ENCODE results near the gene DDX41. TPM values are rescaled to one million over a fixed set of nuclear protein-coding genes. Genes with fewer than 3 reads are reported as not detected.

DDX41 gene
- total and polyA plus RNA-seq, 2 donors (not counting 3 experiments of a cell fraction or from before 2014, with no cell fraction given) = 103 to 118 TPM

DNA sequence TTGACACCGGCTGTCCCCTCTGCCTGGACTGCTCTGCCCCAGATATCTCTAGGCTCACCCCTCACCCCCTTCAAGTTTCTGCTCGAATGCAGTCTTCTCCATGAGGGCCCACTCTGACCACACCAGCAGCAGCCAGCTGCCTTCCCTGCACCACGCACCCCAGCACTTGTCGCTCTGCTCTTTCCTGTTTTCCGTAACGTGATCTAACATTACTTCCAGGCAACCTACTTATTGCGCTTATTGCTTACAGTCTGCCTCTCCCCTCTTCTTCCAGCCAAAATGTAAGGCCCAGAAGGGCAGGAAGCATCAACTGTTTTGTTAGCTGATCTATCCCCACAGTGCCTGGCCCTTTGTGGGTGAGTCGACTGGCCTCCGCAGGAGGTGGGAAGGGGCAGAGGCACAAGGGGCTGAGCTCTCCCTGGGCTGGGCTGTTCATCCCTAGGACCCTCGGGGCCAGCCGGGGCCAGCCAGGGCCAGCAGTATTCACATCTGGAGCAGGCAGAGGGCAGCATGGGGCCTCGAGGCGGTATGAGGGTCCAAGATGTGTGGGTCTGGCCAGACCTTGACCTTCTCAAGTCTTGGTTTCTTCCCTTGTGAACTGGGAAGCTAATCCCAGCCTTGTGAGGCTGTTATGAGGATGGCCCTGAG is 31.7 kb downstream of the DDX41 start:
- BruUV-seq (replicated peaks) = no TSS peak
- CTCF ChIA-PET = interaction anchor here (0.8 to 1.2 kb wide), 2 partner anchors 16 to 94 kb away, joined by 3 to 4 read pairs; no protein-coding TSS in a partner anchor
- Histone ChIP-seq H3K4me2 (ENCODE audit: insufficient read depth, low read length) (no peak overlapping the region), H4K20me1 (replicated peaks; ENCODE audit: control insufficient read depth, extremely low read depth, insufficient read depth, low read length) (no peaks in the 10 kb centered on the region), H3K27me3 (ENCODE audit: control insufficient read depth in 2 of 2, insufficient read depth in 2 of 2, low read length in 2 of 2) (no peaks in the 10 kb centered on the region), H3K9ac (replicated peaks; ENCODE audit: extremely low read depth, insufficient read depth, low read length) (no peak overlapping the region), H3K4me1 (ENCODE audit: control insufficient read depth, extremely low read depth, insufficient read depth, low read length) (no peaks in the 10 kb centered on the region), H3K4me3 (replicated peaks in 1 of 3; ENCODE audit: insufficient read depth in 1 of 3, low read depth in 1 of 3, low read length in 3 of 3) (no peak overlapping the region), H3K9me1 (replicated peaks; ENCODE audit: control insufficient read depth, extremely low read depth, insufficient read depth, low read length) (no peaks in the 10 kb centered on the region), H3K9me3 (replicated peaks; ENCODE audit: control insufficient read depth, insufficient read depth, low read length) (no peaks in the 10 kb centered on the region), H3K79me2 (ENCODE audit: control insufficient read depth, insufficient read depth, low read length) (peaks cover 4% of the 10 kb centered on the region), H2AFZ (ENCODE audit: low read depth, low read length) (no peak overlapping the region), H3K27ac (ENCODE audit: insufficient read depth, low read depth, low read length) (no peak overlapping the region), H3K36me3 (ENCODE audit: control insufficient read depth in 2 of 2, extremely low read depth in 1 of 2, insufficient read depth in 2 of 2, low read length in 2 of 2) (peaks cover 21 to 53% of the 10 kb centered on the region in 2 experiments)
- FAIRE-seq (no peak), DNase-seq (ENCODE audit: low read depth, low spot score) (no peak)
- TF ChIP-seq MYC (IDR thresholded peaks at IDR 0.05; ENCODE audit: low read depth, low read length) (no peak), EZH2 (IDR thresholded peaks at IDR 0.05; ENCODE audit: borderline replicate concordance, low read depth, low read length, severe bottlenecking) (no peak), POLR2AphosphoS5 (IDR thresholded peaks at IDR 0.05; ENCODE audit: insufficient read depth, low read depth, low read length) (peak; percentile 3), FOS (IDR thresholded peaks at IDR 0.05; ENCODE audit: borderline replicate concordance, insufficient read depth, low read length) (no peak), JUN (IDR thresholded peaks at IDR 0.05; ENCODE audit: borderline replicate concordance, insufficient read depth, insufficient read length, low read depth) (no peak)
- dilution Hi-C loops (cut with MboI; ENCODE audit: extremely low pct_ligation_motif_present, low sequenced_read_pairs) (no loop called here), intact Hi-C loops (cut with micrococcal nuclease) (no loop called here)
- POLR2A ChIA-PET = interaction anchor here (1.2 kb wide), 1 partner anchor 12 kb away, joined by 4 read pairs; the partner anchor contains the start of gene PDLIM7

Measured in endothelial cell of umbilical vein (primary cell).